Gastroesophageal sphincter (tissue), 3 donors: Measurements from ENCODE around the gene DRC7.

ENCODE experiments used
- CTCF ChIP-seq, 4 experiments: fragments of 200-600 bp in 2 of 4; fragments of 450-650 bp in 2 of 4; sonication (generic) in 1 of 4; IDR thresholded peaks; one replicate each; pipeline ENCODE4 v1.5.1; 2017 to 2019; ENCODE audit warnings: antibody characterized with exemption in 4 of 4, mild to moderate bottlenecking in 2 of 4, moderate library complexity in 2 of 4
- POLR2A ChIP-seq, 2 donors: fragments of 450-650 bp; IDR thresholded peaks; one replicate each; pipeline ENCODE4 v1.6.1; 2017; ENCODE audit warnings: antibody characterized with exemption in 2 of 2, mild to moderate bottlenecking in 2 of 2, moderate library complexity in 1 of 2
- POLR2AphosphoS5 ChIP-seq: sonication (generic); formaldehyde crosslinking; IDR thresholded peaks from one replicate; pipeline ENCODE4 v1.6.1; 2017; ENCODE audit warnings: antibody characterized with exemption

- TF ChIP-seq CTCF (IDR thresholded peaks at IDR 0.05) (no peak), POLR2AphosphoS5 (no peak), POLR2A (IDR thresholded peaks at IDR 0.05) (no peak)
Measured at GRCh38 chr16:57761301-57761700, 66.7 kb downstream of the DRC7 start.
